GM23248 (cell line): ENCODE results near the gene MESD.

Experiments
- EZH2 ChIP-seq: fragments of 200-600 bp; sonication (generic); IDR thresholded peaks from 2 replicates; pipeline ENCODE4 v1.6.1; 2018; ENCODE audit warnings: antibody characterized with exemption, mild to moderate bottlenecking; ENCODE audit not compliant: insufficient read depth, poor library complexity, severe bottlenecking
- EZH2phosphoT487 ChIP-seq: fragments of 200-600 bp; sonication (generic); IDR thresholded peaks from 2 replicates; pipeline ENCODE4 v1.6.1; 2018; ENCODE audit warnings: antibody characterized with exemption, moderate library complexity, mild to moderate bottlenecking, low read depth; ENCODE audit not compliant: insufficient read depth

DNA sequence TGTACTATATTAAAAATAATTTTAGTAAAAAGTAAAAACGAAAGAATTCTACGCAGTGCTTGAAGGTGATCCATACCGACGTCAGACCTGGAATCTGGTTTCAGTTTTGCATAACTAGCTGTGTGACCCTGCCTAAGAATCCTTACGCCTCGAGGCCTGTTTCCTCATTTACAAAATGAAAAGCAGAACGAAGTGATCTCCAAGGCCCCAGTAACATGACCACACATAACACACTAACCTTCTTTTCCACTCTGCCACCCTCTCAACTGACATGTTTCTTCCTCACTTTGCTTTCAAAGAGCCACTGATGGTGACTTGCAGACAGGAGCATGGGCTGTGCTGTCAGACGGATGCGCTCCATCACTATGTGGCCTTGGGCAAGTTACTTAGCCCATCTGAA is 4.8 kb downstream of the MESD start:
- TF ChIP-seq EZH2 = no peak
- TF ChIP-seq EZH2phosphoT487 = no peak
